Uterus (tissue), 4 donors: ENCODE data around the gene MYL7. TPM values are rescaled to one million over a fixed set of nuclear protein-coding genes. Genes with fewer than 3 reads are reported as not detected.

Experiments used
- DNase-seq, 2 donors: peaks; one replicate each; pipeline ENCODE4 v3.0.0-alpha.2; 2019 to 2020
- H3K27ac ChIP-seq, 2 donors: fragments of 200-600 bp; sonication (generic); 1 replicate in 1 of 2; 2 replicates in 1 of 2; pipeline ENCODE4 v1.5.1; 2016 to 2018
- H3K27me3 ChIP-seq, 2 donors: fragments of 200-600 bp; sonication (generic); one replicate each; pipeline ENCODE4 v1.5.1; 2018 to 2019; ENCODE audit warnings: control low read depth in 1 of 2
- H3K36me3 ChIP-seq, 2 donors: fragments of 200-600 bp; sonication (generic); one replicate each; pipeline ENCODE4 v1.5.1; 2019; ENCODE audit warnings: control low read depth in 1 of 2
- H3K4me1 ChIP-seq, 2 donors: fragments of 200-600 bp; sonication (generic); one replicate each; pipeline ENCODE4 v1.5.1; 2018 to 2019; ENCODE audit warnings: control low read depth in 1 of 2
- H3K4me3 ChIP-seq, 2 donors: fragments of 200-600 bp; sonication (generic); 1 replicate in 1 of 2; 2 replicates in 1 of 2; pipeline ENCODE4 v1.5.1; 2018 to 2019; ENCODE audit warnings: mild to moderate bottlenecking in 1 of 2
- H3K9me3 ChIP-seq, 2 donors: fragments of 200-600 bp; sonication (generic); one replicate each; pipeline ENCODE4 v1.5.1; 2019; ENCODE audit warnings: control low read depth in 1 of 2
- CTCF ChIP-seq, 4 experiments: fragments of 200-600 bp in 2 of 4; fragments of 450-650 bp in 2 of 4; sonication (generic) in 2 of 4; IDR thresholded peaks; one replicate each; pipeline ENCODE4 v1.5.1; 2016 to 2019; ENCODE audit warnings: antibody characterized with exemption in 4 of 4, mild to moderate bottlenecking in 2 of 4, moderate library complexity in 1 of 4
- POLR2A ChIP-seq, 2 donors: fragments of 450-650 bp; IDR thresholded peaks; one replicate each; pipeline ENCODE4 v1.6.1; 2016; ENCODE audit warnings: antibody characterized with exemption in 2 of 2, mild to moderate bottlenecking in 1 of 2, moderate library complexity in 1 of 2
- intact Hi-C: fragments of 100-400 bp; cut with DNase I; formaldehyde crosslinking; loops from one replicate; pipeline ENCODE4 v1.15.1; 2023; ENCODE audit warnings: low total_unique reads
- total RNA-seq, 4 donors: library from RNA; depleted of rRNA in 3 of 4; stranded (reverse); fragments of >200 nt in 3 of 4; gene quantifications; one replicate each; pipeline versions ENCODE4 v1.1.0 to v1.2.4, GENCODE V29; 2014 to 2023
- donor health status: DM: yes; HTN: yes; CAD: no.

Gene MYL7
- total RNA-seq, 4 donors from 2014 or later, result not detected

GRCh38 chr7:44106311-44107065, 34.6 kb downstream of the MYL7 start:
- peaks cover 7 to 15% of the 10 kb centered on the region in 2 donors for H3K4me1 ChIP-seq
- H3K36me3 ChIP-seq, result no peaks in the 10 kb centered on the region
- H3K27ac ChIP-seq, result peak overlapping the region; percentile 95 to 97
- TF ChIP-seq CTCF (IDR thresholded peaks at IDR 0.05) (no peak), POLR2A (IDR thresholded peaks at IDR 0.05) (no peak)
- no peak for DNase-seq
- no peaks in the 10 kb centered on the region for H3K27me3 ChIP-seq
- H3K4me3 ChIP-seq, result peak overlapping the region; percentile 11 to 68
- no peaks in the 10 kb centered on the region for H3K9me3 ChIP-seq
- intact Hi-C loops, result no loop called here

GRCh38 chr7:44105832-44106231, 35.3 kb downstream of the MYL7 start:
- Histone ChIP-seq H3K36me3 (no peaks in the 10 kb centered on the region), H3K4me1 (peaks cover 7 to 15% of the 10 kb centered on the region in 2 donors), H3K4me3 (peak overlapping the region; percentile 62 to 68), H3K27ac (peak overlapping the region; percentile 95 to 97), H3K27me3 (no peaks in the 10 kb centered on the region), H3K9me3 (no peaks in the 10 kb centered on the region)
- intact Hi-C loops, result no loop called here
- TF ChIP-seq POLR2A (IDR thresholded peaks at IDR 0.05) (no peak), CTCF (IDR thresholded peaks at IDR 0.05) (no peak)
- no peak for DNase-seq

- Histone ChIP-seq H3K36me3 (no peaks in the 10 kb centered on the region), H3K9me3 (no peaks in the 10 kb centered on the region), H3K4me3 (peak overlapping the region; percentile 62 to 68), H3K27ac (peak overlapping the region; percentile 95 to 97), H3K4me1 (peaks cover 7 to 15% of the 10 kb centered on the region in 2 donors), H3K27me3 (no peaks in the 10 kb centered on the region)
- intact Hi-C loops, result no loop called here
- TF ChIP-seq POLR2A (IDR thresholded peaks at IDR 0.05) (peak in 1 of 2 donors; percentile 54), CTCF (IDR thresholded peaks at IDR 0.05) (peak in 1 of 4 experiments; percentile 18)
- DNase-seq, result peak; percentile 73 to 74
Observed at GRCh38 chr7:44104860-44105771, 36.0 kb downstream of the MYL7 start.

GRCh38 chr7:44103923-44104859, 36.9 kb downstream of the MYL7 start, which contains the start of gene AEBP1:
Gene AEBP1, plus strand, starts transcription at chr7:44104345. Its CDS starts 321 bp downstream, at chr7:44104666.
- peaks cover 7 to 15% of the 10 kb centered on the region in 2 donors for H3K4me1 ChIP-seq
- no peaks in the 10 kb centered on the region for H3K27me3 ChIP-seq
- peak within 1 kb of the TSS; percentile 62 to 68 for H3K4me3 ChIP-seq
- peak in 1 of 2 donors; percentile 63 for DNase-seq
- TF ChIP-seq CTCF (IDR thresholded peaks at IDR 0.05) (no peak), POLR2A (IDR thresholded peaks at IDR 0.05) (peak in 1 of 2 donors; percentile 39)
- intact Hi-C loops, result no loop called here
- no peaks in the 10 kb centered on the region for H3K9me3 ChIP-seq
- H3K27ac ChIP-seq, result peak within 1 kb of the TSS; percentile 95 to 97
- H3K36me3 ChIP-seq, result no peaks in the 10 kb centered on the region
